Erythroblast (primary cell): ENCODE results near the gene ARHGAP26.

ENCODE experiments used
- GATA1 ChIP-seq: IDR thresholded peaks from 2 replicates; pipeline ENCODE4 v1.6.1; 2011; ENCODE audit warnings: low read depth, mild to moderate bottlenecking, control low read depth, low read length, moderate library complexity
- POLR2A ChIP-seq: IDR thresholded peaks from 2 replicates; pipeline ENCODE4 v1.6.1; 2011; ENCODE audit warnings: mild to moderate bottlenecking, low read length

DNA sequence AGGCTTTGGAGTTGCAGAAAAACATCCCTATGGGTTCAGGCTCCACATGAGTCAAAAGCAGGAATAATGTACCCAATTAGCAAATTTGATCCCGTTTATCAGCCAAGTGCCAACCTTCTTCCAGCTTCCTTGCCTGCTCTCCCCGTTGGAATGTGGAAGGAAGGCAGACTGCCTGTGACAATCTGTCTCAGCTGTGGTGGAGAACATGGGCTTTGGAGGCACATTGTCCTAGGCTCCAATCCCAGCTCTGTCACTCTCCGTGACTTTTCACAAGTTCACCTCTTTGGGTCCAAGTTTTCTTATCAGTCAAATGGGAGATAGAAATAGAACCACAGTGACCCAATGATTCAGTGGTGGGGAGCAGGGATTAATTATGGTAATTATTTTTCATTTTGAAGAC lies 113.9 kb downstream of the ARHGAP26 start:
- TF ChIP-seq POLR2A (no peak), GATA1 (no peak)
